Adrenal gland (tissue), 12 donors: ENCODE measurements around the gene ANKMY1. TPM values are rescaled to one million over a fixed set of nuclear protein-coding genes. Genes with fewer than 3 reads are reported as not detected.

Source experiments
- DNase-seq, 7 donors: peaks; one replicate each; pipeline ENCODE4 v3.0.0-alpha.2; 2019 to 2020
- H3K27ac ChIP-seq, 5 donors: fragments of 200-600 bp; sonication (generic) in 4 of 5; 1 replicate in 3 of 5; 2 replicates in 2 of 5; pipeline versions ENCODE4 v1.5.1 to v1.8.0; 2016 to 2020; ENCODE audit warnings: mild to moderate bottlenecking in 1 of 5
- H3K27me3 ChIP-seq: fragments of 200-600 bp; 2 replicates; pipeline ENCODE4 v1.8.0; 2021
- H3K36me3 ChIP-seq, 2 donors: fragments of 200-600 bp; replicated peaks in 1 of 2; 1 replicate in 1 of 2; 2 replicates in 1 of 2; pipeline versions ENCODE4 v1.5.1 to v1.8.0; 2018 to 2022
- H3K4me1 ChIP-seq, 2 donors: fragments of 200-600 bp; replicated peaks in 1 of 2; 1 replicate in 1 of 2; 2 replicates in 1 of 2; pipeline versions ENCODE4 v1.5.1 to v1.8.0; 2018 to 2021
- H3K4me3 ChIP-seq, 4 donors: fragments of 200-600 bp; sonication (generic) in 3 of 4; one replicate each; pipeline ENCODE4 v1.5.1; 2016 to 2018
- H3K9me3 ChIP-seq, 3 donors: fragments of 200-600 bp; sonication (generic) in 1 of 3; replicated peaks in 1 of 3; 1 replicate in 2 of 3; 2 replicates in 1 of 3; pipeline versions ENCODE4 v1.5.1 to v1.8.0; 2016 to 2021
- CTCF ChIP-seq, 6 experiments: fragments of 450-650 bp in 4 of 6; fragments of 200-600 bp in 2 of 6; sonication (generic) in 1 of 6; IDR thresholded peaks; 1 replicate in 5 of 6; 2 replicates in 1 of 6; pipeline versions ENCODE4 v1.5.1 to v1.8.0; 2016 to 2021; ENCODE audit warnings: antibody characterized with exemption in 6 of 6, mild to moderate bottlenecking in 2 of 6, moderate library complexity in 1 of 6
- POLR2A ChIP-seq, 2 donors: fragments of 450-650 bp; IDR thresholded peaks; one replicate each; pipeline ENCODE4 v1.6.1; 2017; ENCODE audit warnings: antibody characterized with exemption in 2 of 2, mild to moderate bottlenecking in 2 of 2, moderate library complexity in 1 of 2
- WGBS, 4 donors: extraction: QIAGEN DNeasy Blood & Tissue Kit in 2 of 4; methylation state at CpG; one replicate each; pipeline versions ENCODE4 v1.1.5 to v1.1.7; 2013 to 2017; 5-methylcytosine and 5-hydroxymethylcytosine counted together
- intact Hi-C, 2 donors: fragments of 100-400 bp; cut with DNase I; formaldehyde crosslinking; loops; one replicate each; pipeline versions ENCODE4 v1.14.1 to v1.15.0; 2022 to 2023
- polyA plus RNA-seq, 3 donors: library from polyadenylated mRNA; stranded (reverse); fragments of 200-250 nt in 2 of 3; fragments of 350-450 nt in 1 of 3; fragmentation: Illumina TruSeq in 1 of 3; extraction: RNeasy Lipid Tissue Mini Kit (QIAGEN cat#74804) in 1 of 3; gene quantifications; one replicate each; pipeline ENCODE4 v1.2.3, GENCODE V29; 2013 to 2014
- total RNA-seq, 9 donors: library from RNA; depleted of rRNA in 4 of 9; stranded (reverse); fragments of >200 nt in 4 of 9; fragments of 120-200 nt in 1 of 9; fragmentation: NEBNext Ultra II Directional in 1 of 9; extraction: Animal tissue kit (Norgen Biotek cat#: 25700) in 1 of 9; gene quantifications; one replicate each; pipeline versions ENCODE4 v1.1.0 to v1.2.4, GENCODE V29; 2013 to 2023
- donor health status: healthy with polysubstance abuse.
- donor health status: Bipolar disorder and iron deficiency.
- donor health status: DM: yes; HTN: yes; CAD: no.
- donor health status: DM: no; HTN: no; CAD: no.
- donor health status: DM: no; HTN: no; CAD: no.
- donor health status: DM: yes; HTN: yes; CAD: no.

Gene ANKMY1
- total and polyA plus RNA-seq, 12 donors, result 7.2 to 31.7 (median 12.0) TPM

GRCh38 chr2:240593026-240593702 is 35.4 kb upstream of the ANKMY1 start:
- Histone ChIP-seq H3K4me1 (peaks cover 2 to 9% of the 10 kb centered on the region in 2 donors), H3K4me3 (no peak overlapping the region), H3K27ac (no peak overlapping the region), H3K27me3 (no peaks in the 10 kb centered on the region), H3K9me3 (no peaks in the 10 kb centered on the region), H3K36me3 (peaks cover 0 to 26% of the 10 kb centered on the region in 2 donors)
- TF ChIP-seq POLR2A (IDR thresholded peaks at IDR 0.05), result no peak
- peak in 4 of 7 donors; percentile 11 to 42 (median 14) for DNase-seq
- 90 to 95% (median 92%) methylated on average over 11 to 20 of the region's 20 CpGs for WGBS, 4 donors
- intact Hi-C loops, result no loop called here

GRCh38 chr2:240591784-240592183 is 34.0 kb upstream of the ANKMY1 start:
- 91 to 96% (median 94%) methylated on average over 10 to 13 of the region's 13 CpGs for WGBS, 4 donors
- TF ChIP-seq CTCF (IDR thresholded peaks at IDR 0.05), result no peak
- no peak for TF ChIP-seq POLR2A (IDR thresholded peaks at IDR 0.05)
- Histone ChIP-seq H3K27ac (no peak overlapping the region), H3K36me3 (peaks cover 0 to 21% of the 10 kb centered on the region in 2 donors), H3K4me1 (peaks cover 12 to 19% of the 10 kb centered on the region in 2 donors), H3K27me3 (no peaks in the 10 kb centered on the region), H3K4me3 (no peak overlapping the region), H3K9me3 (no peaks in the 10 kb centered on the region)
- intact Hi-C loops, result no loop called here
- no peak for DNase-seq

GRCh38 chr2:240591226-240591625 is 33.4 kb upstream of the ANKMY1 start:
- TF ChIP-seq POLR2A (IDR thresholded peaks at IDR 0.05) (no peak), CTCF (IDR thresholded peaks at IDR 0.05) (no peak)
- WGBS, 4 donors, result 89 to 93% (median 91%) methylated on average over 6 of the region's 6 CpGs
- H3K9me3 ChIP-seq, result no peaks in the 10 kb centered on the region
- no peaks in the 10 kb centered on the region for H3K27me3 ChIP-seq
- peaks cover 0 to 21% of the 10 kb centered on the region in 2 donors for H3K36me3 ChIP-seq
- no peak for DNase-seq
- H3K4me3 ChIP-seq, result no peak overlapping the region
- no peak overlapping the region for H3K27ac ChIP-seq
- peaks cover 12 to 19% of the 10 kb centered on the region in 2 donors for H3K4me1 ChIP-seq
- intact Hi-C loops, result no loop called here

GRCh38 chr2:240590681-240591111 is 32.9 kb upstream of the ANKMY1 start:
- H3K4me1 ChIP-seq, result peaks cover 12 to 21% of the 10 kb centered on the region in 2 donors
- TF ChIP-seq CTCF (IDR thresholded peaks at IDR 0.05) (no peak), POLR2A (IDR thresholded peaks at IDR 0.05) (no peak)
- intact Hi-C loops, result no loop called here
- 95 to 100% (median 97%) methylated on average over 11 to 21 of the region's 21 CpGs for WGBS, 4 donors
- no peaks in the 10 kb centered on the region for H3K9me3 ChIP-seq
- H3K36me3 ChIP-seq, result peaks cover 0 to 21% of the 10 kb centered on the region in 2 donors
- no peak overlapping the region for H3K4me3 ChIP-seq
- no peaks in the 10 kb centered on the region for H3K27me3 ChIP-seq
- DNase-seq, result peak in 1 of 7 donors; percentile 10
- H3K27ac ChIP-seq, result no peak overlapping the region
